Measurements from ENCODE around the gene EEF1AKMT3.

The EEF1AKMT3 gene

DNA sequence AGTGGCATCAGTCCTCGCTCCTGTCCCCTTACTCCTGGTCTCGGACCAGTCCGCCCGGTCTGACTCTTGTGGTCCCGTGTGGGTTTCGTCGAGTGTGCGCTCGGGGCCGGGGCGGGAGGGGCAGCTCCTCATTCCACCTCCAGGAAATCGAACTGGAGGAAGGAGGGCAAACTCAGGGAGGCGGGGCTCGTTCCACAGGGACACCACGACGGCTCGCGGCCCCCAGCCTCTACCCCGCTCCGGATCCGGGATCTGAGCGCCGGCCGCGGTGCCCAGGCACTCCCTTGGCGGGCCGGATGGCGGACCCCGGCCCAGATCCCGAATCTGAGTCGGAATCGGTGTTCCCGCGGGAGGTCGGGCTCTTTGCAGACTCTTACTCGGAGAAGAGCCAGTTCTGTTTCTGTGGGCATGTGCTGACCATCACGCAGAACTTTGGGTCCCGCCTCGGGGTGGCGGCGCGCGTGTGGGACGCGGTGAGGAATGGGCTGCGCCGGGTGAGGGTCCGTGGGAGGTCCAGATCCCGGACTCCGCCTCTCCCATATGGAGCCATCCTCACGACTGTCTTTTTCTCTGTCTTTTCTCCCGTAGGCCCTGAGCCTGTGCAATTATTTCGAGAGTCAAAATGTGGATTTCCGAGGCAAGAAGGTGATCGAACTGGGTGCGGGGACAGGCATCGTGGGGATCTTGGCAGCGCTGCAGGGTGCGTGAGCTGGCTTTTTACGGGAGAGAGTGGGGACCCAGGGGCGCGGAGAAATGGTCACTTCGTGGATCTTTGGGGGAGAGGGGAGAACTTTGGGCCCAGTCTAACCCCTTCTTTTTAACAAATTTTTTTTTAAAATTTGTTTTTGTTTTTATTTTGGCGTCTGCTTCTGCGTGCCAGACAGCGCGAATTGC is at the start of gene EEF1AKMT3:
TSS of gene EEF1AKMT3 (plus strand) at position 186 of the 894 bp plus-strand sequence. CDS start at position 297, 111 bp downstream.
- Histone ChIP-seq H3K27ac (ENCODE audit: low read length) (peak within 1 kb of the TSS; percentile 88), H3K27me3 (ENCODE audit: insufficient read depth, low read length, poor library complexity) (no peaks in the 10 kb centered on the region), H3K4me3 (ENCODE audit: low read depth in 1 of 2, low read length in 2 of 2) (peak within 1 kb of the TSS; percentile 56 to 85), H4K20me1 (ENCODE audit: insufficient read depth, low read length) (no peaks in the 10 kb centered on the region), H3K9ac (ENCODE audit: low read depth, low read length) (peak within 1 kb of the TSS; percentile 81), H3K9me3 (ENCODE audit: insufficient read depth, low read length, severe bottlenecking) (no peaks in the 10 kb centered on the region), H3K36me3 (ENCODE audit: insufficient read depth, low read length) (peaks cover 29% of the 10 kb centered on the region), H2AFZ (ENCODE audit: low read depth, low read length) (peak within 1 kb of the TSS; percentile 96), H3K4me1 (ENCODE audit: insufficient read depth, low read length) (peaks cover 25% of the 10 kb centered on the region), H3K79me2 (ENCODE audit: insufficient read depth, low read length) (peaks cover 15% of the 10 kb centered on the region), H3K4me2 (ENCODE audit: insufficient read depth, low read length) (peak within 1 kb of the TSS; percentile 96)
- no peak for TF ChIP-seq EZH2 (IDR thresholded peaks at IDR 0.05; ENCODE audit: borderline replicate concordance, low read depth, low read length, severe bottlenecking)
- TF ChIP-seq, protein P1, sequence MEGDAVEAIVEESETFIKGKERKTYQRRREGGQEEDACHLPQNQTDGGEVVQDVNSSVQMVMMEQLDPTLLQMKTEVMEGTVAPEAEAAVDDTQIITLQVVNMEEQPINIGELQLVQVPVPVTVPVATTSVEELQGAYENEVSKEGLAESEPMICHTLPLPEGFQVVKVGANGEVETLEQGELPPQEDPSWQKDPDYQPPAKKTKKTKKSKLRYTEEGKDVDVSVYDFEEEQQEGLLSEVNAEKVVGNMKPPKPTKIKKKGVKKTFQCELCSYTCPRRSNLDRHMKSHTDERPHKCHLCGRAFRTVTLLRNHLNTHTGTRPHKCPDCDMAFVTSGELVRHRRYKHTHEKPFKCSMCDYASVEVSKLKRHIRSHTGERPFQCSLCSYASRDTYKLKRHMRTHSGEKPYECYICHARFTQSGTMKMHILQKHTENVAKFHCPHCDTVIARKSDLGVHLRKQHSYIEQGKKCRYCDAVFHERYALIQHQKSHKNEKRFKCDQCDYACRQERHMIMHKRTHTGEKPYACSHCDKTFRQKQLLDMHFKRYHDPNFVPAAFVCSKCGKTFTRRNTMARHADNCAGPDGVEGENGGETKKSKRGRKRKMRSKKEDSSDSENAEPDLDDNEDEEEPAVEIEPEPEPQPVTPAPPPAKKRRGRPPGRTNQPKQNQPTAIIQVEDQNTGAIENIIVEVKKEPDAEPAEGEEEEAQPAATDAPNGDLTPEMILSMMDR (IDR thresholded peaks at IDR 0.05; ENCODE audit: borderline replicate concordance, extremely low read depth, low read length, poor library complexity, severe bottlenecking): no peak
- DNase-seq (peak; percentile 60), ATAC-seq (ENCODE audit: insufficient read depth, low read depth) (peak; percentile 44)

DNA sequence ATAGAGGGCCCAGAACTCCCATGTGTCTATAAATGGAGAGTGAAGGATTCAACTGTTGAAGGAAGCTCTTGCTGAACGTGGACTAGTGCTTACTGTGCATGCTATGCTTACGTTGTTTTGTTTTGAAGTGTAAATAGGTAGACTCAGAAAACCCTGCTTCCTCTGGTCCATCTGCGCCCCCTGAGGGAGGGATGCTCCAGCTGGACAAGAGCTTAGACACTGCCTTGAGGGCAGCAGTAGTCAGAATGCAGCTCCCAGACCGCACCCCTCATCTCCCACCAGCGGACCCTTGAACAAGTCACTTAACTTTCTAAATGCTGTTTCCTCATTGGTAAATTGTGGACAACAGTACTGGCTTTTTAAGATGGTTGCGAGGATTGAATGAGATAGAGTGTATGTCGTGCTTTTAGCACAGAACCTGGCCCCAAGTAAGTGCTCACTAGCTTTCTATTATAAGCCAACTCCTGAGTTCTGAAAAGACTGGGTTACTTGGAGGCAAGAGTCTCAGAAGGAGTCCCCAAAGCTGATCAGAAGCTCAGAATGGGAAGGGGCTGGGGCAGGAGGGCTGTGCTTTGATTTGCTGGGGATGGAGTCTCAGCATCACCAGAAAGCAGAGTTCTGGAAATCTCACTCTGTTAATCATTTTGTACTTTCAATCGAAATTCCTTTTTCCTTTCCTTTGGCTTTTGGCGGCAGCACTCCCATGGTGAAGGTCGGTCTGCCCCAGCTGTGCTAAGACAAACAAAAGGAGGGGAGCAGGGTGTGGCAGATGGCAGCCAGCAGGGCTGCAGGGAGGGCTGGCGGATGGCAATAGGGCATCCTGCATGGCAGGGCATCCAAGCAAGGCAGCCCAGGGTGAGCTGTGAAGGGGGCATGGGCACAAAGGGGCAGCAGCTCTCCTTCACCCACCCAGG is 49.4 kb upstream of the EEF1AKMT3 start:
- Histone ChIP-seq H3K27me3 (ENCODE audit: insufficient read depth, low read length, poor library complexity) (no peaks in the 10 kb centered on the region), H3K4me2 (ENCODE audit: insufficient read depth, low read length) (no peak overlapping the region), H3K27ac (ENCODE audit: low read length) (no peak overlapping the region), H3K36me3 (ENCODE audit: insufficient read depth, low read length) (peaks cover 63% of the 10 kb centered on the region), H4K20me1 (ENCODE audit: insufficient read depth, low read length) (no peaks in the 10 kb centered on the region; the same call in 1 of the 2 replicates), H3K4me3 (ENCODE audit: low read depth in 1 of 2, low read length in 2 of 2) (no peak overlapping the region), H3K9me3 (ENCODE audit: insufficient read depth, low read length, severe bottlenecking) (no peaks in the 10 kb centered on the region), H3K79me2 (ENCODE audit: insufficient read depth, low read length) (no peaks in the 10 kb centered on the region), H3K4me1 (ENCODE audit: insufficient read depth, low read length) (no peaks in the 10 kb centered on the region), H2AFZ (ENCODE audit: low read depth, low read length) (no peak overlapping the region), H3K9ac (ENCODE audit: low read depth, low read length) (no peak overlapping the region)
- DNase-seq (no peak), ATAC-seq (ENCODE audit: insufficient read depth, low read depth) (no peak)
- TF ChIP-seq EZH2 (IDR thresholded peaks at IDR 0.05; ENCODE audit: borderline replicate concordance, low read depth, low read length, severe bottlenecking): no peak
- TF ChIP-seq, protein P1 (IDR thresholded peaks at IDR 0.05; ENCODE audit: borderline replicate concordance, extremely low read depth, low read length, poor library complexity, severe bottlenecking): no peak

DNA sequence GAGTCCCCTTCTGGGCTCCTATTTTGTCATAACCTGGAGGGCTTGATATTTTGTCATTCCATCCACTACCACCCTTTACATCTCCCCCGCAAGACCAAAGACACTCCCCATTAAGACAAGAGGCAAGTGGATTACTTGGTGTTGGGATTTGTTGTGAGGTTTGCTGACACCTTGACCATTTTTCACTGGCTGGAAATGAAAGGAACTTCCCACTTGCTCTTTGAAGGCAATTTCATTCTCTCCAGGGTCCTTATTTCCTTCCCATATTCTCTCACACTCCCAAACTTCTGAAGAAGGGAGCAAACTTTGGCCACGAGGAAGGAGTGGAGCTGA is 48.8 kb upstream of the EEF1AKMT3 start:
- Histone ChIP-seq H3K9ac (ENCODE audit: low read depth, low read length) (no peak overlapping the region), H3K27me3 (ENCODE audit: insufficient read depth, low read length, poor library complexity) (no peaks in the 10 kb centered on the region), H3K4me1 (ENCODE audit: insufficient read depth, low read length) (no peaks in the 10 kb centered on the region), H3K9me3 (ENCODE audit: insufficient read depth, low read length, severe bottlenecking) (no peaks in the 10 kb centered on the region), H4K20me1 (ENCODE audit: insufficient read depth, low read length) (no peaks in the 10 kb centered on the region; the same call in 1 of the 2 replicates), H3K4me2 (ENCODE audit: insufficient read depth, low read length) (no peak overlapping the region), H3K36me3 (ENCODE audit: insufficient read depth, low read length) (peaks cover 56% of the 10 kb centered on the region), H3K4me3 (ENCODE audit: low read depth in 1 of 2, low read length in 2 of 2) (no peak overlapping the region), H3K27ac (ENCODE audit: low read length) (no peak overlapping the region), H2AFZ (ENCODE audit: low read depth, low read length) (no peak overlapping the region), H3K79me2 (ENCODE audit: insufficient read depth, low read length) (no peaks in the 10 kb centered on the region)
- ATAC-seq (ENCODE audit: insufficient read depth, low read depth) (no peak), DNase-seq (no peak)
- TF ChIP-seq EZH2 (IDR thresholded peaks at IDR 0.05; ENCODE audit: borderline replicate concordance, low read depth, low read length, severe bottlenecking): no peak
- TF ChIP-seq, protein P1 (IDR thresholded peaks at IDR 0.05; ENCODE audit: borderline replicate concordance, extremely low read depth, low read length, poor library complexity, severe bottlenecking): no peak

Measured in DND-41 (cell line).